ENCODE data around the gene ACOX3. TPM values are rescaled to one million over a fixed set of nuclear protein-coding genes. Genes with fewer than 3 reads are reported as not detected.

The ACOX3 gene
- total and polyA plus RNA-seq, 2 of the 8 experiments (the other 6 are each of a cell fraction or from before 2014, with no cell fraction given) = 2.5 to 9.9 TPM

DNA sequence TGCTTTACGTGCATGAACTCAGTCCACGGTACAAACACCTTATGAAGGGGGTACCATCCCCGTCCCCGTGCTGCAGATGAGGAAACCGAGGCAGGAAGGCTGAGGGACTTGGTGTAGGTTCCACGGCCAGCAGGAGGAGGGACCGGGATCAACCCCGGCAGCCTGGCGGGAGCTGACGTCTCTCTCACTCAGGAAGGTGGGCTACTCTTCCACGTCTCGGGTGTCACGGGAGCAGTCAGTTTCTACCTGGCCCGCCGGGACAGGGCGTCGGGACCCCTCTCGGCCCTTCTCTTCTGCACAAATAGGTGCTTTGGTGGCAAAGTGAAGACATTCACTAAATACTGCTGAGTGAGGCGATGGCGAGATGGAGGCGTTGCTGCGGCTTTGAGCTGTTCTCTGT lies 53.3 kb downstream of the ACOX3 start:
- no peaks in the 10 kb centered on the region; a peak in 2 of 7 replicates for H3K4me1 ChIP-seq (replicated peaks in 1 of 4; ENCODE audit: control insufficient read depth in 3 of 4, insufficient read depth in 4 of 4, low read length in 3 of 4)
- no peak overlapping the region for H2AK5ac ChIP-seq (ENCODE audit: low read depth, low read length)
- H2BK15ac ChIP-seq (ENCODE audit: low read length) = no peak overlapping the region
- H2AFZ ChIP-seq (ENCODE audit: low read length) = no peak overlapping the region
- 90% methylated on average over 22 of the region's 22 CpGs; no CpG with 5 or more reads in 1 of the 2 experiments for WGBS, 2 experiments (ENCODE audit: extremely low coverage in 1 of 2, insufficient coverage in 1 of 2, insufficient read length in 1 of 2, insufficient replicate concordance in 2 of 2, low coverage in 1 of 2, low lambda C conversion rate in 2 of 2, missing lambda C conversion rate in 1 of 2)
- no peak overlapping the region for H3K27ac ChIP-seq (ENCODE audit: low read depth, low read length)
- TF ChIP-seq SAP30 (IDR thresholded peaks at IDR 0.05; ENCODE audit: insufficient read depth, insufficient replicate concordance, low read length) (no peak), KDM4A (IDR thresholded peaks at IDR 0.05; ENCODE audit: low read depth, low read length, severe bottlenecking) (no peak), KDM5A (IDR thresholded peaks at IDR 0.05; ENCODE audit: low read length) (no peak), CEBPB (IDR thresholded peaks at IDR 0.05; ENCODE audit: low read depth, low read length) (no peak), TAF7 (optimal IDR thresholded peaks at IDR 0.05; ENCODE audit: borderline replicate concordance, low read depth, low read length) (no peak), MAFK (IDR thresholded peaks at IDR 0.05; ENCODE audit: low read depth, low read length) (no peak), TBP (IDR thresholded peaks at IDR 0.05; ENCODE audit: low read depth, low read length) (no peak), RXRA (IDR thresholded peaks at IDR 0.05; ENCODE audit: insufficient read depth, low read depth, low read length) (no peak), SRF (IDR thresholded peaks at IDR 0.05; ENCODE audit: low read depth, low read length) (no peak), BCL11A (IDR thresholded peaks at IDR 0.05; ENCODE audit: low read depth in 2 of 2, low read length in 2 of 2) (no peak), EZH2 (IDR thresholded peaks at IDR 0.05; ENCODE audit: low read depth, low read length, severe bottlenecking) (no peak)
- TF ChIP-seq, protein P1, sequence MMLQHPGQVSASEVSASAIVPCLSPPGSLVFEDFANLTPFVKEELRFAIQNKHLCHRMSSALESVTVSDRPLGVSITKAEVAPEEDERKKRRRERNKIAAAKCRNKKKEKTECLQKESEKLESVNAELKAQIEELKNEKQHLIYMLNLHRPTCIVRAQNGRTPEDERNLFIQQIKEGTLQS (IDR thresholded peaks at IDR 0.05; ENCODE audit: insufficient read depth, low read depth, low read length) = no peak
- FAIRE-seq = no peak
- H2BK120ac ChIP-seq (replicated peaks; ENCODE audit: low read depth, low read length) = no peak overlapping the region
- H4K20me1 ChIP-seq (replicated peaks in 1 of 2; ENCODE audit: control insufficient read depth in 1 of 2, insufficient read depth in 2 of 2, low read length in 2 of 2) = peaks cover 0 to 2% of the 10 kb centered on the region in 2 experiments
- H4K91ac ChIP-seq (replicated peaks; ENCODE audit: insufficient read length, low read length) = no peak overlapping the region
- H4K5ac ChIP-seq (ENCODE audit: insufficient read length, low read depth, low read length) = no peak overlapping the region
- no peaks in the 10 kb centered on the region for H3K9me3 ChIP-seq (ENCODE audit: insufficient read depth in 2 of 2, low read depth in 1 of 2, low read length in 1 of 2)
- H3K23me2 ChIP-seq (ENCODE audit: low read depth, low read length) = no peaks in the 10 kb centered on the region
- H3K4me3 ChIP-seq (ENCODE audit: extremely low read depth in 1 of 4, insufficient read depth in 2 of 4, low read depth in 3 of 4, low read length in 4 of 4) = no peak overlapping the region
- no peak overlapping the region for H2BK20ac ChIP-seq (ENCODE audit: low read length)
- H3K27me3 ChIP-seq (replicated peaks in 1 of 4; ENCODE audit: control insufficient read depth in 3 of 4, extremely low read depth in 1 of 4, insufficient read depth in 3 of 4, low read length in 3 of 4) = no peaks in the 10 kb centered on the region
- ChIA-PET POLR2A (ENCODE audit: partially characterized antibody) (no interaction called here), CTCF (ENCODE audit: partially characterized antibody) (interaction anchor here (0.9 to 6.6 kb wide), 8 partner anchors 9 to 211 kb away, joined by 3 to 37 read pairs (median 4); partner anchors contain the start of gene HTRA3)
- H4K8ac ChIP-seq (ENCODE audit: extremely low read depth, insufficient read depth, low read length) = no peak overlapping the region
- H2BK12ac ChIP-seq (ENCODE audit: low read depth, low read length) = no peak overlapping the region
- H3K56ac ChIP-seq (replicated peaks; ENCODE audit: insufficient read length, low read depth, low read length) = no peak overlapping the region
- no peak overlapping the region for H2BK5ac ChIP-seq (ENCODE audit: low read depth, low read length)
- H3K36me3 ChIP-seq (ENCODE audit: control insufficient read depth in 2 of 4, insufficient read depth in 4 of 4, low read length in 3 of 4) = no peaks in the 10 kb centered on the region
- H3K79me2 ChIP-seq (ENCODE audit: control insufficient read depth in 1 of 2, insufficient read depth in 2 of 2, low read length in 2 of 2) = no peaks in the 10 kb centered on the region
- no peak overlapping the region for H3K9ac ChIP-seq (replicated peaks in 1 of 4; ENCODE audit: extremely low read depth in 1 of 4, low read depth in 3 of 4, low read length in 3 of 4)
- H3K4me2 ChIP-seq (ENCODE audit: insufficient read depth in 1 of 2, low read depth in 2 of 2, low read length in 2 of 2) = no peak overlapping the region
- H3K79me1 ChIP-seq (ENCODE audit: low read depth, low read length) = no peaks in the 10 kb centered on the region; the same call in 1 of the 2 replicates
- H3K4ac ChIP-seq (replicated peaks; ENCODE audit: insufficient read length, low read depth, low read length) = no peak overlapping the region
- H3K14ac ChIP-seq (ENCODE audit: insufficient read length) = no peak overlapping the region
- no peak for DNase-seq (ENCODE audit: low read depth in 1 of 2, low spot score in 2 of 2)
- H3K23ac ChIP-seq (ENCODE audit: insufficient read length) = no peak overlapping the region
- H3K18ac ChIP-seq (ENCODE audit: extremely low read depth, low read length) = no peak overlapping the region
